ENCODE data around the gene NCBP2L.

The NCBP2L gene

GRCh38 chrX:107777536-107777832 is at the start of gene NCBP2L:
NCBP2L (plus strand) TSS chrX:107777733; CDS start chrX:107794221, 16,488 bp downstream.
- DNase-seq (ENCODE audit: low read depth in 3 of 3, low spot score in 1 of 3) = no peak

- DNase-seq (ENCODE audit: low read depth in 3 of 3, low spot score in 1 of 3) = no peak
Measured at GRCh38 chrX:107728371-107729099, 49.0 kb upstream of the NCBP2L start.

GRCh38 chrX:107729558-107730297 is 47.8 kb upstream of the NCBP2L start:
- DNase-seq (ENCODE audit: low read depth in 3 of 3, low spot score in 1 of 3) = no peak

- DNase-seq (ENCODE audit: low read depth in 3 of 3, low spot score in 1 of 3) = no peak
Measured at GRCh38 chrX:107730298-107730655, 47.3 kb upstream of the NCBP2L start.

- no peak for DNase-seq (ENCODE audit: low read depth in 3 of 3, low spot score in 1 of 3)
Measured at GRCh38 chrX:107730991-107731766, 46.4 kb upstream of the NCBP2L start.

- no peak for DNase-seq (ENCODE audit: low read depth in 3 of 3, low spot score in 1 of 3)
Measured at GRCh38 chrX:107731831-107732502, 45.6 kb upstream of the NCBP2L start.

- DNase-seq (ENCODE audit: low read depth in 3 of 3, low spot score in 1 of 3) = no peak
Measured at GRCh38 chrX:107733686-107734085, 43.8 kb upstream of the NCBP2L start.

- DNase-seq (ENCODE audit: low read depth in 3 of 3, low spot score in 1 of 3) = no peak
Measured at GRCh38 chrX:107734646-107735045, 42.9 kb upstream of the NCBP2L start.

- no peak for DNase-seq (ENCODE audit: low read depth in 3 of 3, low spot score in 1 of 3)
Measured at GRCh38 chrX:107736781-107737531, 40.6 kb upstream of the NCBP2L start.

GRCh38 chrX:107738272-107738671 is 39.3 kb upstream of the NCBP2L start:
- no peak for DNase-seq (ENCODE audit: low read depth in 3 of 3, low spot score in 1 of 3)

- DNase-seq (ENCODE audit: low read depth in 3 of 3, low spot score in 1 of 3) = no peak
Measured at GRCh38 chrX:107738768-107739167, 38.8 kb upstream of the NCBP2L start.

- DNase-seq (ENCODE audit: low read depth in 3 of 3, low spot score in 1 of 3) = no peak
Measured at GRCh38 chrX:107739541-107739940, 38.0 kb upstream of the NCBP2L start.

GRCh38 chrX:107741404-107741790 is 36.1 kb upstream of the NCBP2L start:
- no peak for DNase-seq (ENCODE audit: low read depth in 3 of 3, low spot score in 1 of 3)

- no peak for DNase-seq (ENCODE audit: low read depth in 3 of 3, low spot score in 1 of 3)
Measured at GRCh38 chrX:107742700-107743191, 34.8 kb upstream of the NCBP2L start.

GRCh38 chrX:107743995-107744394 is 33.5 kb upstream of the NCBP2L start:
- DNase-seq (ENCODE audit: low read depth in 3 of 3, low spot score in 1 of 3) = no peak

- DNase-seq (ENCODE audit: low read depth in 3 of 3, low spot score in 1 of 3) = no peak
Measured at GRCh38 chrX:107744868-107745267, 32.7 kb upstream of the NCBP2L start.

- DNase-seq (ENCODE audit: low read depth in 3 of 3, low spot score in 1 of 3) = no peak
Measured at GRCh38 chrX:107747596-107748161, 29.9 kb upstream of the NCBP2L start.

GRCh38 chrX:107748506-107748905 is 29.0 kb upstream of the NCBP2L start:
- no peak for DNase-seq (ENCODE audit: low read depth in 3 of 3, low spot score in 1 of 3)

GRCh38 chrX:107750263-107750662 is 27.3 kb upstream of the NCBP2L start:
- DNase-seq (ENCODE audit: low read depth in 3 of 3, low spot score in 1 of 3) = no peak

GRCh38 chrX:107750861-107751445 is 26.6 kb upstream of the NCBP2L start:
- no peak for DNase-seq (ENCODE audit: low read depth in 3 of 3, low spot score in 1 of 3)

All from stimulated activated CD4-positive, alpha-beta T cell treated with anti-CD3 and anti-CD28 coated beads, TNF-alpha, amount 100 ng/mL, for 1 hour (primary cell).